Chondrocyte (in vitro differentiated cells): Measurements from ENCODE around the gene MEIS3. TPM values are rescaled to one million over a fixed set of nuclear protein-coding genes. Genes with fewer than 3 reads are reported as not detected.

Experiments
- DNase-seq: peaks from one replicate; pipeline ENCODE4 v3.0.0; 2021; ENCODE audit warnings: mixed read lengths, low spot score
- H3K27ac Mint-ChIP-seq: one replicate; pipeline ENCODE4 v1.8.0; 2021; ENCODE audit warnings: mild to moderate bottlenecking, moderate library complexity, mixed read lengths; ENCODE audit not compliant: unreplicated experiment
- H3K27me3 Mint-ChIP-seq: 2 replicates; pipeline ENCODE4 v1.8.0; 2021; ENCODE audit warnings: low read depth, mixed read lengths
- H3K36me3 Mint-ChIP-seq: 2 replicates; pipeline ENCODE4 v1.8.0; 2021; ENCODE audit warnings: low read depth, mixed read lengths
- H3K4me1 Mint-ChIP-seq: 2 replicates; pipeline ENCODE4 v1.8.0; 2021; ENCODE audit warnings: low read depth, mild to moderate bottlenecking, mixed read lengths
- H3K4me3 Mint-ChIP-seq: one replicate; pipeline ENCODE4 v1.8.0; 2021; ENCODE audit warnings: mild to moderate bottlenecking, moderate library complexity, mixed read lengths; ENCODE audit not compliant: unreplicated experiment
- H3K9me3 Mint-ChIP-seq: 2 replicates; pipeline ENCODE4 v1.8.0; 2021; ENCODE audit warnings: low read depth, mixed read lengths
- total RNA-seq: library from RNA; stranded (reverse); gene quantifications from 3 replicates; pipeline ENCODE4 v1.2.1, GENCODE V29; 2021
- TF ChIP-seq, protein P1 (sequence below): fragments of 200-600 bp; sonication (generic); IDR thresholded peaks from 2 replicates; pipeline ENCODE4 v1.5.0; 2021; ENCODE audit warnings: antibody characterized with exemption, mild to moderate bottlenecking, moderate library complexity

MEIS3 gene
- total RNA-seq, 1 donor from 2014 or later = 79.5 TPM

DNA sequence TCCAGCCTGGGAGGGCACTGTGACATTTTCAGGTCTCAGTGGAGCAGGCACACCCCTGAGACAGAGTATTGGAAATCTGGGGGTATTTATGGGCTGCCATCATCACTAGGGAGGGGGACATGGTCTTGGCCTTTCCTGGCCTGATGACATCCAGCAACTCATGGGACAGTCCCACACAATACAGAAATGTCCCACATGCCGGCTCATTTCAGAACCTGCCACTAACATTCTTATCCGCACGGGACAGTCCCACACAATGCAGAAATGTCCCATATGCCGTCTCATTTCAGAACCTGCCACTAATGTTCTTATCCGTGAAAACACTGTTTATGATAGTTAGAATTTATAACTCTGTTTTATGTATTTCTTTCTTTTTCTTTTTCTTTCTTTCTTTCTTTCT is 42.5 kb upstream of the MEIS3 start:
- Mint-ChIP-seq H3K27me3 (peaks cover 20% of the 10 kb centered on the region), H3K4me1 (no peaks in the 10 kb centered on the region), H3K27ac (no peak overlapping the region), H3K9me3 (no peaks in the 10 kb centered on the region), H3K36me3 (no peaks in the 10 kb centered on the region), H3K4me3 (no peak overlapping the region)
- DNase-seq = no peak
- TF ChIP-seq, protein P1, sequence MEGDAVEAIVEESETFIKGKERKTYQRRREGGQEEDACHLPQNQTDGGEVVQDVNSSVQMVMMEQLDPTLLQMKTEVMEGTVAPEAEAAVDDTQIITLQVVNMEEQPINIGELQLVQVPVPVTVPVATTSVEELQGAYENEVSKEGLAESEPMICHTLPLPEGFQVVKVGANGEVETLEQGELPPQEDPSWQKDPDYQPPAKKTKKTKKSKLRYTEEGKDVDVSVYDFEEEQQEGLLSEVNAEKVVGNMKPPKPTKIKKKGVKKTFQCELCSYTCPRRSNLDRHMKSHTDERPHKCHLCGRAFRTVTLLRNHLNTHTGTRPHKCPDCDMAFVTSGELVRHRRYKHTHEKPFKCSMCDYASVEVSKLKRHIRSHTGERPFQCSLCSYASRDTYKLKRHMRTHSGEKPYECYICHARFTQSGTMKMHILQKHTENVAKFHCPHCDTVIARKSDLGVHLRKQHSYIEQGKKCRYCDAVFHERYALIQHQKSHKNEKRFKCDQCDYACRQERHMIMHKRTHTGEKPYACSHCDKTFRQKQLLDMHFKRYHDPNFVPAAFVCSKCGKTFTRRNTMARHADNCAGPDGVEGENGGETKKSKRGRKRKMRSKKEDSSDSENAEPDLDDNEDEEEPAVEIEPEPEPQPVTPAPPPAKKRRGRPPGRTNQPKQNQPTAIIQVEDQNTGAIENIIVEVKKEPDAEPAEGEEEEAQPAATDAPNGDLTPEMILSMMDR = no peak

DNA sequence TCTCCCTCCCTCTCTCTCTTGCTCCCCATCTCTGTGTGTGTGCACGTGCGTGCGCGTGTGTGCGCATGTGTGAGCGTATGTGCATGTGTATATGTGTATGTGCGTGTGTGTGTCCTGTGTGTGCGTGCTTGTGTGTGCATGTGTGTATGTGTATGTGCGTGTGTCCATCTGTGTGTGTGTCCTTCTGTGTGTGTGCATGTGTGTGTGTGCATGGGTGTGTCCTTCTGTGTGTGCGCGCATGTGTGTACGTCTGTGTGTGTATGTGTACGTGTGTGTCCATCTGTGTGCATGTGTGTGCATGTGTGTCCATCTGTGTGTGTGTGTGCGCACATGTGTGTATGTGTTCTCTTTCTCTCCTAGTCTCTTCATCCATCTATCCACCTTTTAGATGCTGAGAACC is 40.1 kb upstream of the MEIS3 start:
- H3K9me3 Mint-ChIP-seq = peaks cover 12% of the 10 kb centered on the region
- H3K36me3 Mint-ChIP-seq = peaks cover 5% of the 10 kb centered on the region
- H3K27me3 Mint-ChIP-seq = peaks cover 24% of the 10 kb centered on the region
- H3K27ac Mint-ChIP-seq = no peak overlapping the region
- H3K4me3 Mint-ChIP-seq = no peak overlapping the region
- TF ChIP-seq, protein P1 = no peak
- DNase-seq = no peak
- no peaks in the 10 kb centered on the region for H3K4me1 Mint-ChIP-seq

DNA sequence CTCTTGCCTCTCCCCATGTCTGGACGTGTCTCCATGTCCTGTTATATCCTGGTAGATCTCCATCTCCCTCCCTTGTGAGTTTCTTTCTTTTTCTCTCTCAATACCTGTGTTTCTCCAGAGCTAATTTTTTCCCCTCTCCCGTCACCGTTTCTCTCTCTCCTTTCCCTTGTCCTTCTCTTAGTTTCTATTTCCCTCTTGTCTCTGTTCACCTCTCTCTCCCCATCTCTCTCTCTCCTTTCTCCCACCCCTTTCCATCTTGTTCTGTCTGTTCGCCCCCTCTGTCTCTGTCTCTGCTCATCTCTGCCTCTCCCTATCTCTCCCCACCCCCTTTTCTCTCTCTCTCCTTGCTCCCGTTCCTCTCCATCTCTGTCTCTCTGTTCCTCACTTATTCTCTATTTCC is 39.3 kb upstream of the MEIS3 start:
- Mint-ChIP-seq H3K36me3 (peaks cover 5% of the 10 kb centered on the region), H3K4me1 (no peaks in the 10 kb centered on the region), H3K4me3 (no peak overlapping the region), H3K27me3 (peaks cover 26% of the 10 kb centered on the region), H3K9me3 (peaks cover 12% of the 10 kb centered on the region), H3K27ac (no peak overlapping the region)
- DNase-seq = no peak
- TF ChIP-seq, protein P1 = no peak

DNA sequence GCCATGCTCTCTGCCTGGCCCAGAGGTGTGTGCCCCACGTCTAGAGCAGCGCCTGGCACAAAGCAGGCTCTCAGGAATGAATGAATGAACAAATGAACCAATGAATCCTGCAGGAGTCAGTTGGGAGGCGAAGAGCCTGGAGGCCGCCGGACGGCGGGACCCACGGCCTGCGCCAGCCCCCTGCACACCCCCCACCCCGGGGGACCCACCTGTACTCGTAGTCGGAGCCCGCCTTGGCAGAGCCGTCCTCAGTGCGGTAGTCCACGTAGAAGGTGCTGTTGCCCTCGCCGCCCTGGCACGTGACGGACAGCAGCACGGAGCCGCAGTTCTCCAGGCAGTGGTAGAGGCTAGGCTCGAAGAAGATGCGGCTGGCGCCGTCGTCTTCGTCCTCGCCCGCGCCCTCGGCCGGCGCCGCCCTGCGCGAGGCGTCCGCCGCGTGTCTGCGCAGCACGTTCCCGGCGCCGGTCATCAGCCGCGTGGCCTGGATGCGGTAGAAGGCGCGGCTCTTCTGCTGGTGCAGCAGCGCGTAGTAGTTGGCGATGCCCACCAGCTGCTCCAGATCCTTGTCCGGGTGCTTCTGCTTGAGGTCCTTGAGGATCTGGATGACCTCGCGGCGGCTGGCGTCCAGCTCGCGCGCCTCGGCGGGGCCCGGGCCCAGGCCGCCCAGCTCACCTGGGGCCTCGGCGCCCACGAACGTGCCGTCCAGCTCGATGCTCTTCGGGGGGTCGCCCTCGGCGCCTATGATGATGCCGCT is 37.6 kb upstream of the MEIS3 start:
- Mint-ChIP-seq H3K36me3 (peaks cover 5% of the 10 kb centered on the region), H3K9me3 (peaks cover 12% of the 10 kb centered on the region), H3K4me1 (no peaks in the 10 kb centered on the region), H3K4me3 (no peak overlapping the region), H3K27ac (no peak overlapping the region), H3K27me3 (peaks cover 29% of the 10 kb centered on the region)
- TF ChIP-seq, protein P1 = no peak
- DNase-seq = no peak

DNA sequence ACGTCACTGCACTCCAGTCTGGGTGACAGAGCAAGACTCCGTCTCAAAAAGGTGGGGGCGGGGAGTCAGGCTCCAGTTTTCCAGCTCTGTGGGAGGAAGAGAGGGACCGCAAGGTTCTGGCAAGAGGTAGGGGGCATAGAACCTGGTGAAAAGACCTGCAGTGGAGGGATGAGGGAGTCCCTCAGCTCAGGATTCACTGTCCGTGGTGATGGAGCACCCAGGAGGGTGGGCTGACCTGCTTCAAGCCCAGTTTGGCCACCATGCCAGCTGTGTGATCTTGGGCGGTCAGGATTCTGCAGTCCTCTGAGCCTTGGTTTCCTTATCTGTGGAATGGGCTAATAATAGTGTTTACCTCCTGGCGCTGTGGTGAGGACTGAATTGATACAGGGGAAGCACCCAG is 31.2 kb upstream of the MEIS3 start:
- Mint-ChIP-seq H3K27me3 (peaks cover 60% of the 10 kb centered on the region), H3K4me3 (no peak overlapping the region), H3K9me3 (peaks cover 6% of the 10 kb centered on the region), H3K27ac (no peak overlapping the region), H3K4me1 (peaks cover 14% of the 10 kb centered on the region), H3K36me3 (peaks cover 6% of the 10 kb centered on the region)
- TF ChIP-seq, protein P1 = no peak
- DNase-seq = no peak
